Measurements from ENCODE around the gene FAIM2.
A peak's percentile ranks its signal among the peaks of the same experiment; 100 is the strongest.

FAIM2 gene

GRCh38 chr12:49903700-49904423 lies at the start of gene FAIM2:
Gene FAIM2 (minus strand): TSS chr12:49903900. CDS start chr12:49903792, 108 bp downstream.
- DNase-seq = peak; percentile 34

GRCh38 chr12:49953151-49953550 lies 49.5 kb upstream of the FAIM2 start:
- no peak for DNase-seq

- DNase-seq = no peak
Measured at GRCh38 chr12:49952391-49953055, 48.8 kb upstream of the FAIM2 start.

- no peak for DNase-seq
Measured at GRCh38 chr12:49951411-49952240, 47.9 kb upstream of the FAIM2 start.

- DNase-seq = no peak
Measured at GRCh38 chr12:49950273-49951251, 46.9 kb upstream of the FAIM2 start, which contains the start of gene AQP2. Gene AQP2 (plus strand): TSS chr12:49950737. CDS start chr12:49950831, 94 bp downstream.

GRCh38 chr12:49949866-49950265 lies 46.2 kb upstream of the FAIM2 start:
- DNase-seq = no peak

GRCh38 chr12:49948866-49949845 lies 45.5 kb upstream of the FAIM2 start:
- no peak for DNase-seq

GRCh38 chr12:49947593-49948226 lies 44.0 kb upstream of the FAIM2 start:
- DNase-seq = no peak

GRCh38 chr12:49946497-49946896 lies 42.8 kb upstream of the FAIM2 start:
- no peak for DNase-seq

- no peak for DNase-seq
Measured at GRCh38 chr12:49946086-49946485, 42.4 kb upstream of the FAIM2 start.

GRCh38 chr12:49945394-49946080 lies 41.8 kb upstream of the FAIM2 start:
- DNase-seq = peak; percentile 78

GRCh38 chr12:49944718-49945117 lies 41.0 kb upstream of the FAIM2 start:
- DNase-seq = no peak

- no peak for DNase-seq
Measured at GRCh38 chr12:49944046-49944445, 40.3 kb upstream of the FAIM2 start.

- no peak for DNase-seq
Measured at GRCh38 chr12:49943625-49943960, 39.9 kb upstream of the FAIM2 start.

GRCh38 chr12:49942921-49943624 lies 39.4 kb upstream of the FAIM2 start:
- peak; percentile 46 for DNase-seq

- no peak for DNase-seq
Measured at GRCh38 chr12:49942512-49942893, 38.8 kb upstream of the FAIM2 start.

- DNase-seq = no peak
Measured at GRCh38 chr12:49941556-49942511, 38.1 kb upstream of the FAIM2 start.

GRCh38 chr12:49939707-49940106 lies 36.0 kb upstream of the FAIM2 start:
- no peak for DNase-seq
